Ascending aorta (tissue), 2 donors: ENCODE results near the gene MAGEB3. TPM values are rescaled to one million over a fixed set of nuclear protein-coding genes. Genes with fewer than 3 reads are reported as not detected.

Experiments used
- DNase-seq, 2 donors: peaks; one replicate each; pipeline ENCODE4 v3.0.0-alpha.2; 2019; ENCODE audit warnings: low spot score in 2 of 2
- H3K27ac ChIP-seq, 2 donors: fragments of 200-600 bp; sonication (generic); one replicate each; pipeline ENCODE4 v1.5.1; 2016 to 2017; ENCODE audit warnings: mild to moderate bottlenecking in 1 of 2
- H3K27me3 ChIP-seq: fragments of 200-600 bp; sonication (generic); one replicate; pipeline ENCODE4 v1.5.1; 2017
- H3K36me3 ChIP-seq, 2 donors: fragments of 200-600 bp; sonication (generic); one replicate each; pipeline ENCODE4 v1.5.1; 2016
- H3K4me1 ChIP-seq, 2 donors: fragments of 200-600 bp; sonication (generic); one replicate each; pipeline ENCODE4 v1.5.1; 2016 to 2017; ENCODE audit warnings: mild to moderate bottlenecking in 1 of 2
- H3K4me3 ChIP-seq, 2 donors: fragments of 200-600 bp; sonication (generic); one replicate each; pipeline ENCODE4 v1.5.1; 2016 to 2017; ENCODE audit warnings: mild to moderate bottlenecking in 1 of 2
- H3K9me3 ChIP-seq, 2 donors: fragments of 200-600 bp; sonication (generic); one replicate each; pipeline ENCODE4 v1.5.1; 2016
- intact Hi-C: fragments of 100-400 bp; cut with DNase I; formaldehyde crosslinking; loops from one replicate; pipeline ENCODE4 v1.15.1; 2023
- total RNA-seq: library from RNA; depleted of rRNA; stranded (reverse); fragments of >200 nt; gene quantifications from one replicate; pipeline ENCODE4 v1.1.0, GENCODE V29; 2016
- TF ChIP-seq, protein P1 (sequence below), 3 experiments: fragments of 200-600 bp in 2 of 3; fragments of 450-650 bp in 1 of 3; sonication (generic) in 2 of 3; IDR thresholded peaks; one replicate each; pipeline ENCODE4 v1.5.1; 2016 to 2019; ENCODE audit warnings: antibody characterized with exemption in 3 of 3, mild to moderate bottlenecking in 1 of 3, moderate library complexity in 1 of 3

MAGEB3 gene
- total RNA-seq, 1 donor from 2014 or later, result not detected

GRCh38 chrX:30280428-30280827 lies 50.0 kb downstream of the MAGEB3 start:
- no peaks in the 10 kb centered on the region for H3K36me3 ChIP-seq
- intact Hi-C loops, result loop anchor here (10.0 kb wide), 1 partner anchor 616 kb away; no protein-coding TSS in a partner anchor
- no peak overlapping the region for H3K4me3 ChIP-seq
- no peaks in the 10 kb centered on the region for H3K27me3 ChIP-seq
- no peak overlapping the region for H3K27ac ChIP-seq
- no peaks in the 10 kb centered on the region for H3K9me3 ChIP-seq
- H3K4me1 ChIP-seq, result no peaks in the 10 kb centered on the region
- TF ChIP-seq, protein P1, sequence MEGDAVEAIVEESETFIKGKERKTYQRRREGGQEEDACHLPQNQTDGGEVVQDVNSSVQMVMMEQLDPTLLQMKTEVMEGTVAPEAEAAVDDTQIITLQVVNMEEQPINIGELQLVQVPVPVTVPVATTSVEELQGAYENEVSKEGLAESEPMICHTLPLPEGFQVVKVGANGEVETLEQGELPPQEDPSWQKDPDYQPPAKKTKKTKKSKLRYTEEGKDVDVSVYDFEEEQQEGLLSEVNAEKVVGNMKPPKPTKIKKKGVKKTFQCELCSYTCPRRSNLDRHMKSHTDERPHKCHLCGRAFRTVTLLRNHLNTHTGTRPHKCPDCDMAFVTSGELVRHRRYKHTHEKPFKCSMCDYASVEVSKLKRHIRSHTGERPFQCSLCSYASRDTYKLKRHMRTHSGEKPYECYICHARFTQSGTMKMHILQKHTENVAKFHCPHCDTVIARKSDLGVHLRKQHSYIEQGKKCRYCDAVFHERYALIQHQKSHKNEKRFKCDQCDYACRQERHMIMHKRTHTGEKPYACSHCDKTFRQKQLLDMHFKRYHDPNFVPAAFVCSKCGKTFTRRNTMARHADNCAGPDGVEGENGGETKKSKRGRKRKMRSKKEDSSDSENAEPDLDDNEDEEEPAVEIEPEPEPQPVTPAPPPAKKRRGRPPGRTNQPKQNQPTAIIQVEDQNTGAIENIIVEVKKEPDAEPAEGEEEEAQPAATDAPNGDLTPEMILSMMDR (IDR thresholded peaks at IDR 0.05), result no peak
- no peak for DNase-seq

DNA sequence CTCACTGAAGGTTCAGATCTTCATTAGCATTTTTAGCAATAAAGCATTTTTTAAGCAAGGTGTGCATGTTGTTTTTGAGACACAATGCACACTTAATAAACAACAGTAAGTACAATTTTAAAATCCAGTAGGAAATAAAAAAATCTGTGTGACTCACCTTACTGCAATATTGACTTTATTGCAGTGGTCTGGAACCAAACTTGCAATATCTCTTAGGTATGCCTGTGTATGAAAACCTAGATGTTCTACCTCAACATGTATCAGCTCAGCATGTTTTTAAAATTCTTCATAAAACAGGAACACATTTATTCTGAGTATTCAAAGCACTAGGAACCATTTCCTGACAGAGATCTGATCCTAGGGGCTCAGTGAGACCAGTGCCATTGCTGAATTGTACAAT lies 52.1 kb downstream of the MAGEB3 start:
- Histone ChIP-seq H3K9me3 (no peaks in the 10 kb centered on the region), H3K4me3 (no peak overlapping the region), H3K36me3 (no peaks in the 10 kb centered on the region), H3K27ac (no peak overlapping the region), H3K4me1 (no peaks in the 10 kb centered on the region), H3K27me3 (no peaks in the 10 kb centered on the region)
- TF ChIP-seq, protein P1 (IDR thresholded peaks at IDR 0.05), result no peak
- intact Hi-C loops, result loop anchor here (10.0 kb wide), 1 partner anchor 618 kb away; no protein-coding TSS in a partner anchor
- DNase-seq, result no peak

DNA sequence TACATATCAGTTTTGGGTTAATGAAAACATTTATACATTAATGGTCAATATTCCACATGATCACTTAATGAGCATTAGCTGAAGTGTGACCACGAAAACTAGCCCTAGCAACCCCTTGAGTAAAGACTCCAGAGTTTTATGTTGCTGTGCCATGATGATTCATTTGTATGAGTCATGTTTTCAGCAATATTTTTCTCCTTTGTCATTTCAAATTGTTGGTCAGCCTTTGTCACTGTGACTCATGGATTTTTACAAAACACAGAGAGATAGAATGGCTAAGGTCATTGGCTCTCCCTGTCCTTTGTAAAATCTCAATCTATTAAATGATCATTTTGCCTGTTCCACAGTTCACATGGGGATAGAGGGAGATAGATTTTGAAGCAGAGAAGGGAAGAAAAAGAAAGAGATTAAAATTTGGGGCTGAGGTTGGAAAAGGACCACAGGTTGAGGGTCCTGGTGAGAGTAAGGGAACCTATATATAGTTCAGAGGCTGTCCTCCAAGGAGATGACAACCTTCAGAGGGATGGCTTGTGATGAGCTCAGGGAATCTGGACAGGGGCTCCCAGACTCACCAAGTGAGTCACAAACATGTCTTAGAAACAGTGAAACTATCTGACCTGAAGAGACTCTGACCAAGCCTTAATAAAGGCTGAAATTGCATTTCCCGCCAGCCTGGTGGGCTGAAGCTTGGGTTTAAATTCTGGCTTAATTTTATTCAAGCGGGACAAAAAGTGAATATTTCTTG lies 53.2 kb downstream of the MAGEB3 start:
- no peak overlapping the region for H3K4me3 ChIP-seq
- H3K27me3 ChIP-seq, result no peaks in the 10 kb centered on the region
- no peak for DNase-seq
- TF ChIP-seq, protein P1 (IDR thresholded peaks at IDR 0.05), result no peak
- H3K36me3 ChIP-seq, result no peaks in the 10 kb centered on the region
- H3K27ac ChIP-seq, result no peak overlapping the region
- H3K9me3 ChIP-seq, result no peaks in the 10 kb centered on the region
- intact Hi-C loops, result loop anchor here (10.0 kb wide), 1 partner anchor 619 kb away; no protein-coding TSS in a partner anchor
- H3K4me1 ChIP-seq, result no peaks in the 10 kb centered on the region

Other genes with a start within 250 kb of the MAGEB3 start
- not detected for gene MAGEB2, start 15.1 kb upstream of the MAGEB3 start, total RNA-seq
- gene MAGEB4, start 11.3 kb downstream of the MAGEB3 start, total RNA-seq, result not detected
- not detected for gene MAGEB1, start 16.5 kb downstream of the MAGEB3 start, total RNA-seq
- 0.21 TPM for gene NR0B1, start 78.7 kb downstream of the MAGEB3 start, total RNA-seq